K562 (cell line): Measurements from ENCODE around the gene NTN4. TPM values are rescaled to one million over a fixed set of nuclear protein-coding genes. Genes with fewer than 3 reads are reported as not detected.

Source experiments
- ATAC-seq: fragments of 200-7000 bp; cut with Tn5 transposase; 3 replicates; pipeline ENCODE4 v1.9.1; 2020; ENCODE audit warnings: moderate library complexity
- BruUV-seq: library from RNA; stranded (reverse); fragments of 400-500 nt; replicated peaks from 2 replicates; lab custom pipeline; 2021; lab: Mats Ljungman, UMichigan
- CTCF ChIA-PET: fragments of 300-600 bp; formaldehyde crosslinking; extraction: SDS; loops from one replicate; lab custom pipeline; 2021; ENCODE audit warnings: low intra/inter-chr PET ratio; lab: Yijun Ruan, JAX
- POLR2A ChIA-PET: fragments of 300-600, 350-650 bp; sonication (Branson Sonifier 250); formaldehyde crosslinking; extraction: SDS; loops from one replicate; lab custom pipeline; 2021; ENCODE audit warnings: antibody characterized with exemption, inconsistent platforms; lab: Yijun Ruan, JAX
- DNase-seq, 4 experiments: peaks; one replicate each; pipeline versions ENCODE4 v3.0.0 to v3.0.0-alpha.2; 2011 to 2018; ENCODE audit warnings: low spot score in 3 of 4, mixed read lengths in 3 of 4; ENCODE audit errors: extremely low read depth in 1 of 4
- FAIRE-seq: peaks from 2 replicates; lab custom pipeline; 2011; peaks lifted over from hg19 to GRCh38; lab: Jason Lieb, UNC
- H2AFZ ChIP-seq: 2 replicates; pipeline ENCODE4 v1.6.0; 2011; ENCODE audit warnings: low read depth, low read length, control low read depth, inconsistent platforms
- H3K27ac ChIP-seq: fragments of 200-600 bp; 3 replicates; pipeline ENCODE4 v1.8.0; 2011; ENCODE audit warnings: low read depth, mild to moderate bottlenecking, control low read depth, inconsistent platforms, low read length, moderate library complexity, mixed read lengths; ENCODE audit errors: extremely low read depth
- H3K27me3 ChIP-seq, 2 experiments: fragments of 300-600 bp in 1 of 2; 2 replicates in 1 of 2; 3 replicates in 1 of 2; pipeline versions ENCODE4 v1.6.0 to v1.8.0; 2011; ENCODE audit warnings: inconsistent platforms in 2 of 2, low read length in 2 of 2, mild to moderate bottlenecking in 1 of 2, mixed read lengths in 1 of 2, moderate library complexity in 1 of 2; ENCODE audit not compliant: control insufficient read depth in 2 of 2, insufficient read depth in 2 of 2
- H3K36me3 ChIP-seq: fragments of 300-600 bp; 3 replicates; pipeline ENCODE4 v1.8.0; 2011; ENCODE audit warnings: mild to moderate bottlenecking, low read length, inconsistent platforms; ENCODE audit not compliant: control insufficient read depth, insufficient read depth
- H3K4me1 ChIP-seq, 2 experiments: fragments of 200-600 bp in 1 of 2; replicated peaks in 1 of 2; 2 replicates in 1 of 2; 3 replicates in 1 of 2; pipeline versions ENCODE4 v1.5.1 to v1.8.0; 2011; ENCODE audit warnings: inconsistent platforms in 2 of 2, low read length in 2 of 2, mild to moderate bottlenecking in 1 of 2, mixed read lengths in 1 of 2, moderate library complexity in 1 of 2; ENCODE audit not compliant: control insufficient read depth in 2 of 2, insufficient read depth in 2 of 2
- H3K4me2 ChIP-seq: 2 replicates; pipeline ENCODE4 v1.6.1; 2011; ENCODE audit warnings: low read length, control low read depth, inconsistent platforms, mixed read lengths; ENCODE audit not compliant: insufficient read depth
- H3K4me3 ChIP-seq: fragments of 200-600 bp; sonication (generic), shearing (Covaris generic); 2 replicates; pipeline ENCODE4 v1.5.1; 2016; ENCODE audit warnings: control low read depth, inconsistent platforms
- H3K79me2 ChIP-seq: fragments of 200-600 bp; 3 replicates; pipeline ENCODE4 v1.8.0; 2011; ENCODE audit warnings: low read length, inconsistent platforms; ENCODE audit not compliant: control insufficient read depth, insufficient read depth
- H3K9ac ChIP-seq, 2 experiments: 2 replicates each; pipeline versions ENCODE4 v1.6.0 to v1.6.1; 2011; ENCODE audit warnings: low read depth in 2 of 2, low read length in 2 of 2, control low read depth in 1 of 2, inconsistent platforms in 1 of 2, mild to moderate bottlenecking in 1 of 2, mixed read lengths in 1 of 2; ENCODE audit not compliant: insufficient read depth in 1 of 2
- H3K9me1 ChIP-seq: one replicate; pipeline ENCODE4 v1.6.0; 2011; ENCODE audit warnings: inconsistent platforms, mild to moderate bottlenecking, low read length, moderate library complexity; ENCODE audit not compliant: control insufficient read depth, insufficient read depth
- H3K9me3 ChIP-seq: replicated peaks from 2 replicates; pipeline ENCODE4 v1.5.1; 2011; ENCODE audit warnings: low read depth, low read length, inconsistent platforms; ENCODE audit not compliant: control insufficient read depth, insufficient read depth
- H4K20me1 ChIP-seq: replicated peaks from 2 replicates; pipeline ENCODE4 v1.6.1; 2011; ENCODE audit warnings: low read length, inconsistent platforms, mixed read lengths; ENCODE audit not compliant: control insufficient read depth, insufficient read depth
- KAT7 ChIP-seq: sonication (generic); formaldehyde crosslinking; IDR thresholded peaks from 2 replicates; pipeline ENCODE4 v1.8.0; 2022; ENCODE audit warnings: missing genetic modification reagents, mild to moderate bottlenecking, borderline replicate concordance
- RBBP5 ChIP-seq: fragments of 200-600 bp; sonication (generic); IDR thresholded peaks from 2 replicates; pipeline ENCODE4 v1.6.1; 2012; ENCODE audit warnings: borderline replicate concordance, mild to moderate bottlenecking, low read length, control low read depth, inconsistent platforms; ENCODE audit not compliant: insufficient read depth, poor library complexity, severe bottlenecking
- SUPT5H ChIP-seq: fragments of 450-650 bp; IDR thresholded peaks from 2 replicates; pipeline ENCODE4 v1.6.1; 2016
- ZNF778 ChIP-seq: fragments of 450-650 bp; formaldehyde crosslinking; IDR thresholded peaks from 2 replicates; pipeline ENCODE4 v1.4.0; 2020; ENCODE audit warnings: mild to moderate bottlenecking, moderate library complexity
- WGBS: fragments of 100-300 bp; shearing (Covaris generic); methylation state at CpG from one replicate; pipeline ENCODE4 v1.1.6; 2016; ENCODE audit warnings: low coverage, mixed read lengths; ENCODE audit not compliant: insufficient coverage; ENCODE audit errors: missing lambda C conversion rate; 5-methylcytosine and 5-hydroxymethylcytosine counted together
- in situ Hi-C: fragments of 300-500 bp; cut with MboI; formaldehyde crosslinking; loops from 4 replicates; pipeline ENCODE4 v1.15.0; 2018; ENCODE audit warnings: inconsistent platforms, mixed read lengths
- intact Hi-C: fragments of 100-400 bp; cut with micrococcal nuclease; formaldehyde crosslinking; loops from 2 replicates; pipeline ENCODE4 v1.14.2; 2022
- polyA plus RNA-seq, 8 experiments: library from polyadenylated mRNA; depleted of rRNA in 4 of 8; stranded (reverse) in 5 of 8; unstranded in 3 of 8; fragments of >200 nt; fragmentation: Nextera tagmentation in 2 of 8; fragmentation: Illumina TruSeq in 1 of 8; extraction: Ambion mirVana in 2 of 8; extraction: Trizol in 1 of 8; gene quantifications; 2 replicates each; pipeline versions ENCODE4 v1.2.1 to v1.2.3, GENCODE V29; 2011 to 2014; ENCODE audit warnings: inconsistent platforms in 1 of 8, missing spikeins in 1 of 8
- total RNA-seq, 7 experiments: library from RNA; depleted of rRNA in 6 of 7; stranded (reverse); fragments of >200 nt in 6 of 7; fragmentation: Illumina TruSeq in 2 of 7; extraction: Trizol in 2 of 7; gene quantifications; 2 replicates each; pipeline versions ENCODE4 v1.2.1 to v1.2.3, GENCODE V29; 2011 to 2021; ENCODE audit warnings: low replicate concordance in 1 of 7
- TF ChIP-seq, protein P1 (sequence below): fragments of 250-450 bp; sonication (Bioruptor Pico); IDR thresholded peaks from 2 replicates; pipeline ENCODE4 v1.8.0; 2022; ENCODE audit warnings: inconsistent platforms, mild to moderate bottlenecking, moderate library complexity, borderline replicate concordance
- TF ChIP-seq, protein P2 (sequence below): fragments of 250-450 bp; sonication (Bioruptor Pico); IDR thresholded peaks from 2 replicates; pipeline ENCODE4 v1.5.0; 2021

The NTN4 gene
- total and polyA plus RNA-seq, 9 of the 15 experiments (the other 6 are each of a cell fraction or from before 2014, with no cell fraction given) = 0.13 TPM; not detected in 8

GRCh38 chr12:95718772-95719171, 71.8 kb downstream of the NTN4 start:
- Histone ChIP-seq H2AFZ (no peak overlapping the region), H3K4me3 (no peak overlapping the region), H3K4me2 (no peak overlapping the region), H3K27ac (no peak overlapping the region), H3K9me1 (no peaks in the 10 kb centered on the region), H3K9me3 (no peaks in the 10 kb centered on the region), H3K4me1 (no peaks in the 10 kb centered on the region), H4K20me1 (no peaks in the 10 kb centered on the region), H3K27me3 (no peaks in the 10 kb centered on the region; a peak in 2 of 5 replicates), H3K9ac (no peak overlapping the region), H3K79me2 (no peaks in the 10 kb centered on the region), H3K36me3 (no peaks in the 10 kb centered on the region)
- no TSS peak for BruUV-seq
- ATAC-seq (no peak), DNase-seq (no peak), FAIRE-seq (no peak)
- 2% methylated on average over 2 of the region's 2 CpGs for WGBS
- POLR2A ChIA-PET = no interaction called here
- CTCF ChIA-PET = no interaction called here
- in situ Hi-C loops = no loop called here
- TF ChIP-seq KAT7 = no peak
- TF ChIP-seq, protein P1, sequence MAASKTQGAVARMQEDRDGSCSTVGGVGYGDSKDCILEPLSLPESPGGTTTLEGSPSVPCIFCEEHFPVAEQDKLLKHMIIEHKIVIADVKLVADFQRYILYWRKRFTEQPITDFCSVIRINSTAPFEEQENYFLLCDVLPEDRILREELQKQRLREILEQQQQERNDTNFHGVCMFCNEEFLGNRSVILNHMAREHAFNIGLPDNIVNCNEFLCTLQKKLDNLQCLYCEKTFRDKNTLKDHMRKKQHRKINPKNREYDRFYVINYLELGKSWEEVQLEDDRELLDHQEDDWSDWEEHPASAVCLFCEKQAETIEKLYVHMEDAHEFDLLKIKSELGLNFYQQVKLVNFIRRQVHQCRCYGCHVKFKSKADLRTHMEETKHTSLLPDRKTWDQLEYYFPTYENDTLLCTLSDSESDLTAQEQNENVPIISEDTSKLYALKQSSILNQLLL (CRISPR knock-in tag) = no peak
- TF ChIP-seq, protein P2, sequence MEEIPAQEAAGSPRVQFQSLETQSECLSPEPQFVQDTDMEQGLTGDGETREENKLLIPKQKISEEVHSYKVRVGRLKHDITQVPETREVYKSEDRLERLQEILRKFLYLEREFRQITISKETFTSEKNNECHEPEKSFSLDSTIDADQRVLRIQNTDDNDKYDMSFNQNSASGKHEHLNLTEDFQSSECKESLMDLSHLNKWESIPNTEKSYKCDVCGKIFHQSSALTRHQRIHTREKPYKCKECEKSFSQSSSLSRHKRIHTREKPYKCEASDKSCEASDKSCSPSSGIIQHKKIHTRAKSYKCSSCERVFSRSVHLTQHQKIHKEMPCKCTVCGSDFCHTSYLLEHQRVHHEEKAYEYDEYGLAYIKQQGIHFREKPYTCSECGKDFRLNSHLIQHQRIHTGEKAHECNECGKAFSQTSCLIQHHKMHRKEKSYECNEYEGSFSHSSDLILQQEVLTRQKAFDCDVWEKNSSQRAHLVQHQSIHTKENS (CRISPR knock-in tag) = no peak
- TF ChIP-seq RBBP5 = no peak
- TF ChIP-seq ZNF778 (CRISPR knock-in tag) = no peak
- TF ChIP-seq SUPT5H = no peak
- intact Hi-C loops = no loop called here
